Heart left ventricle (tissue), 13 donors: ENCODE data around the gene SLC22A14.

Source experiments
- POLR2A ChIP-seq, 2 donors: fragments of 450-650 bp; IDR thresholded peaks; one replicate each; pipeline ENCODE4 v1.6.1; 2017; ENCODE audit warnings: antibody characterized with exemption in 2 of 2, mild to moderate bottlenecking in 2 of 2, moderate library complexity in 2 of 2
- TF ChIP-seq, protein P1 (sequence below), 12 donors: fragments of 200-600 bp; sonication (generic) in 4 of 12; IDR thresholded peaks; one replicate each; pipeline versions ENCODE4 v1.5.0 to v1.8.0; 2018 to 2022; ENCODE audit warnings: antibody characterized with exemption in 12 of 12, mild to moderate bottlenecking in 5 of 12
- donor health status: ischemic (EF 13 %, LVEDD 7.1; RV severe dilation, severe dysfunction).
- donor health status: DM: no; HTN: yes; CAD: no.
- donor health status: DM: no; HTN: no; CAD: no.
- donor health status: ischemic (EF 25% LVEDD 6.9; RV normal size, moderate dysfunction).
- donor health status: ischemic (EF 25% LVEDD 5.7; RV mildly dilated, moderate dysfunction).
- donor health status: ischemic (EF 35%, LVEDD 5.7; RV mildly dilated, moderate dysfunction).
- donor health status: nonischemic (EF 11% LVEDD 7.7; RV severe dilation, severe dysfunction).
- donor health status: DM: yes; HTN: yes; CAD: no.
- donor health status: PGD.
- donor health status: ischemic (EF 29% LVEDD 5.4; RV normal size, mild dysfunction).
- donor health status: nonischemic (EF 23%, LVEDD 6.1; RV moderate dilation, normal function).

DNA sequence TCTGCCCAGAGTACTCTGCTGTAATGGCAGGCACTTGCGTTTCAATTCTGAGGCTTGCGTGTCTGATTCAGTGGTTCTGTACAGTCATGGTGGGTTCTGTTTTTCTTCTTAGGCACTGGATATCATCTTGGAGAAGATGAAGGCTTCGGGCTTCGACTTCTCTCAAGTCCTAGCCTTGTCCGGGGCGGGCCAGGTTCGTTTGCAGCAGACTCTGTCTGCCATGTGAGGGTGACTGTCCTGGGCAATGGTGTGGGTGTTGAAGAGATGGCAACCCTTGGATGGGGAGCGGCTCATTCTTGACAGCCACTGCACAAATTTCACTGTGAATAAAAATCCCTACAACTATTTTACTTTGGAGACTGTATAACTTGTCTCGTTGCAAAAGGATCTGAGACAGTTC is 80.7 kb downstream of the SLC22A14 start:
- TF ChIP-seq POLR2A (IDR thresholded peaks at IDR 0.05) = no peak
- TF ChIP-seq, protein P1, sequence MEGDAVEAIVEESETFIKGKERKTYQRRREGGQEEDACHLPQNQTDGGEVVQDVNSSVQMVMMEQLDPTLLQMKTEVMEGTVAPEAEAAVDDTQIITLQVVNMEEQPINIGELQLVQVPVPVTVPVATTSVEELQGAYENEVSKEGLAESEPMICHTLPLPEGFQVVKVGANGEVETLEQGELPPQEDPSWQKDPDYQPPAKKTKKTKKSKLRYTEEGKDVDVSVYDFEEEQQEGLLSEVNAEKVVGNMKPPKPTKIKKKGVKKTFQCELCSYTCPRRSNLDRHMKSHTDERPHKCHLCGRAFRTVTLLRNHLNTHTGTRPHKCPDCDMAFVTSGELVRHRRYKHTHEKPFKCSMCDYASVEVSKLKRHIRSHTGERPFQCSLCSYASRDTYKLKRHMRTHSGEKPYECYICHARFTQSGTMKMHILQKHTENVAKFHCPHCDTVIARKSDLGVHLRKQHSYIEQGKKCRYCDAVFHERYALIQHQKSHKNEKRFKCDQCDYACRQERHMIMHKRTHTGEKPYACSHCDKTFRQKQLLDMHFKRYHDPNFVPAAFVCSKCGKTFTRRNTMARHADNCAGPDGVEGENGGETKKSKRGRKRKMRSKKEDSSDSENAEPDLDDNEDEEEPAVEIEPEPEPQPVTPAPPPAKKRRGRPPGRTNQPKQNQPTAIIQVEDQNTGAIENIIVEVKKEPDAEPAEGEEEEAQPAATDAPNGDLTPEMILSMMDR (IDR thresholded peaks at IDR 0.05) = no peak
